OCI-LY7 (cell line): Measurements from ENCODE around the gene FAAH2. TPM values are rescaled to one million over a fixed set of nuclear protein-coding genes. Genes with fewer than 3 reads are reported as not detected.

Experiments
- BruUV-seq: library from RNA; stranded (reverse); fragments of 400-500 nt; replicated peaks from 2 replicates; lab custom pipeline; 2021; lab: Mats Ljungman, UMichigan
- CTCF ChIA-PET: fragments of 300-600 bp; sonication (Branson Sonifier 250); formaldehyde crosslinking; loops from one replicate; lab custom pipeline; 2022; ENCODE audit warnings: antibody characterized with exemption; ENCODE audit not compliant: unreplicated experiment; lab: Charles Lee
- POLR2A ChIA-PET: fragments of 300-600 bp; sonication (Branson Sonifier 250); formaldehyde crosslinking; loops from one replicate; lab custom pipeline; 2022; ENCODE audit warnings: antibody characterized with exemption; lab: Charles Lee
- DNase-seq: peaks from one replicate; pipeline ENCODE4 v3.0.0-alpha.2; 2015; ENCODE audit warnings: low spot score
- H2AFZ ChIP-seq: fragments of 200-600 bp; sonication (generic), shearing (Covaris generic); 2 replicates; pipeline ENCODE4 v1.6.1; 2014; ENCODE audit warnings: mild to moderate bottlenecking, antibody characterized with exemption, low read length, moderate library complexity
- H3K27ac ChIP-seq: fragments of 200-600 bp; sonication (generic); 2 replicates; pipeline ENCODE4 v1.5.1; 2014; ENCODE audit warnings: mixed run types, low read depth, mild to moderate bottlenecking, moderate library complexity, low read length, inconsistent platforms; ENCODE audit not compliant: poor library complexity, severe bottlenecking
- H3K36me3 ChIP-seq: fragments of 200-600 bp; sonication (generic); 2 replicates; pipeline ENCODE4 v1.6.1; 2014; ENCODE audit warnings: mild to moderate bottlenecking, antibody characterized with exemption, low read length, moderate library complexity, mixed read lengths; ENCODE audit not compliant: insufficient read depth
- H3K4me1 ChIP-seq: fragments of 200-600 bp; sonication (generic); 2 replicates; pipeline ENCODE4 v1.5.1; 2014; ENCODE audit warnings: mild to moderate bottlenecking, low read length; ENCODE audit not compliant: insufficient read depth, poor library complexity, severe bottlenecking
- H3K4me2 ChIP-seq: fragments of 200-600 bp; sonication (generic); 2 replicates; pipeline ENCODE4 v1.6.1; 2014; ENCODE audit warnings: mild to moderate bottlenecking, low read length
- H3K4me3 ChIP-seq: fragments of 200-600 bp; sonication (generic); 2 replicates; pipeline ENCODE4 v1.5.1; 2014; ENCODE audit warnings: mild to moderate bottlenecking, low read depth, low read length; ENCODE audit not compliant: poor library complexity, severe bottlenecking
- H3K79me2 ChIP-seq: fragments of 200-600 bp; sonication (generic); 2 replicates; pipeline ENCODE4 v1.6.1; 2016; ENCODE audit warnings: low read depth, mild to moderate bottlenecking, low read length, moderate library complexity, mixed read lengths; ENCODE audit not compliant: insufficient read depth
- H3K9me2 ChIP-seq: fragments of 200-600 bp; sonication (generic); 2 replicates; pipeline ENCODE4 v1.6.1; 2016; ENCODE audit warnings: mild to moderate bottlenecking, low read length, mixed read lengths; ENCODE audit not compliant: insufficient read depth
- H3K9me3 ChIP-seq: fragments of 200-600 bp; sonication (generic); 2 replicates; pipeline ENCODE4 v1.6.1; 2014; ENCODE audit warnings: mild to moderate bottlenecking, mixed run types, low read length, mixed read lengths
- H4K20me1 ChIP-seq: fragments of 200-600 bp; sonication (generic); 2 replicates; pipeline ENCODE4 v1.6.1; 2014; ENCODE audit warnings: mild to moderate bottlenecking, antibody characterized with exemption, low read length, moderate library complexity, mixed read lengths; ENCODE audit not compliant: insufficient read depth
- CTCF ChIP-seq: fragments of 200-600 bp; sonication (generic); conservative IDR thresholded peaks from 2 replicates; pipeline ENCODE4 v1.5.1; 2014; ENCODE audit warnings: mild to moderate bottlenecking, antibody characterized with exemption, low read length, moderate library complexity, mixed read lengths
- EZH2phosphoT487 ChIP-seq: fragments of 200-600 bp; sonication (generic); IDR thresholded peaks from 2 replicates; pipeline ENCODE4 v1.6.1; 2018; ENCODE audit warnings: low read depth, borderline replicate concordance, mild to moderate bottlenecking, mixed run types, antibody characterized with exemption, low read length, moderate library complexity, mixed read lengths
- intact Hi-C: fragments of 100-400 bp; cut with micrococcal nuclease; formaldehyde crosslinking; loops from one replicate; pipeline ENCODE4 v1.10.0; 2022; ENCODE audit not compliant: unreplicated experiment
- total RNA-seq, 2 experiments: library from RNA; depleted of rRNA in 1 of 2; stranded (reverse); fragments of >200 nt in 1 of 2; shearing (Covaris generic) in 1 of 2; gene quantifications; 2 replicates each; pipeline ENCODE4 v1.2.3, GENCODE V29; 2014 to 2022

The FAAH2 gene
- total RNA-seq, 2 experiments from 2014 or later: 1.3 to 6.3 TPM

- BruUV-seq: no TSS peak
- CTCF ChIA-PET: no interaction called here
Observed at GRCh38 chrX:57445832-57446231, 159.3 kb downstream of the FAAH2 start.

GRCh38 chrX:57447856-57448255 is 161.3 kb downstream of the FAAH2 start:
- POLR2A ChIA-PET: no interaction called here
- no peak for DNase-seq

More at GRCh38 chrX:57445832-57446231, 159.3 kb downstream of the FAAH2 start:
- Histone ChIP-seq H3K4me1 (no peaks in the 10 kb centered on the region), H3K27ac (no peak overlapping the region), H2AFZ (no peak overlapping the region), H3K4me2 (no peak overlapping the region), H3K9me2 (no peaks in the 10 kb centered on the region), H3K79me2 (no peaks in the 10 kb centered on the region), H4K20me1 (no peaks in the 10 kb centered on the region), H3K4me3 (no peak overlapping the region), H3K9me3 (no peaks in the 10 kb centered on the region), H3K36me3 (no peaks in the 10 kb centered on the region)
- POLR2A ChIA-PET: no interaction called here
- DNase-seq: no peak
- no peak for TF ChIP-seq EZH2phosphoT487
- TF ChIP-seq CTCF: no peak
- intact Hi-C loops: loop anchor here (5.0 kb wide), 1 partner anchor 51 kb away; no protein-coding TSS in a partner anchor

More at GRCh38 chrX:57447856-57448255, 161.3 kb downstream of the FAAH2 start:
- Histone ChIP-seq H3K9me2 (no peaks in the 10 kb centered on the region), H3K79me2 (no peaks in the 10 kb centered on the region), H3K9me3 (no peaks in the 10 kb centered on the region), H3K27ac (no peak overlapping the region), H3K4me3 (no peak overlapping the region), H2AFZ (no peak overlapping the region), H3K4me1 (no peaks in the 10 kb centered on the region), H3K36me3 (no peaks in the 10 kb centered on the region), H4K20me1 (no peaks in the 10 kb centered on the region), H3K4me2 (no peak overlapping the region)
- intact Hi-C loops: loop anchor here (5.0 kb wide), 1 partner anchor 49 kb away; no protein-coding TSS in a partner anchor
- TF ChIP-seq EZH2phosphoT487 (no peak), CTCF (no peak)
- CTCF ChIA-PET: no interaction called here
- BruUV-seq: no TSS peak
